Measurements from ENCODE around the gene NDC1.

DNA sequence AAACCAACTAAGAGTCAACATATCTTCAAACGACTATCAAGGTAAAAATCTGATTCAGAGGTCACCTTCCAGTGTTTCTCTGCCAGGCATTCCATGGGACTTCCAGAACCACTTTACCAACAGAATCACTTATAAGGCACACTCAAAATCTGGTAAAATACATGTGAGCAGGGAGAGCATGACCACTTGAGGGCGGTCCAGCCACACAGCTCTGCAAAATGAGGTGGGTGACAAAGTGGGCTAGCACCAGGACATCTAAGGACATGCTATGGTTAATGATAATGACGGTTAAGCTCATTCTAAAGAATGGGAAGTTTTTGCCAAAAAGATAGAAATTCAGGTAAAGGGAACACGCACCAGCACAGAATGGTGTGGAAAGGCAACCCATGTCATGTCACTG, 74.6 kb downstream of the NDC1 start:
- TF ChIP-seq, protein P1, sequence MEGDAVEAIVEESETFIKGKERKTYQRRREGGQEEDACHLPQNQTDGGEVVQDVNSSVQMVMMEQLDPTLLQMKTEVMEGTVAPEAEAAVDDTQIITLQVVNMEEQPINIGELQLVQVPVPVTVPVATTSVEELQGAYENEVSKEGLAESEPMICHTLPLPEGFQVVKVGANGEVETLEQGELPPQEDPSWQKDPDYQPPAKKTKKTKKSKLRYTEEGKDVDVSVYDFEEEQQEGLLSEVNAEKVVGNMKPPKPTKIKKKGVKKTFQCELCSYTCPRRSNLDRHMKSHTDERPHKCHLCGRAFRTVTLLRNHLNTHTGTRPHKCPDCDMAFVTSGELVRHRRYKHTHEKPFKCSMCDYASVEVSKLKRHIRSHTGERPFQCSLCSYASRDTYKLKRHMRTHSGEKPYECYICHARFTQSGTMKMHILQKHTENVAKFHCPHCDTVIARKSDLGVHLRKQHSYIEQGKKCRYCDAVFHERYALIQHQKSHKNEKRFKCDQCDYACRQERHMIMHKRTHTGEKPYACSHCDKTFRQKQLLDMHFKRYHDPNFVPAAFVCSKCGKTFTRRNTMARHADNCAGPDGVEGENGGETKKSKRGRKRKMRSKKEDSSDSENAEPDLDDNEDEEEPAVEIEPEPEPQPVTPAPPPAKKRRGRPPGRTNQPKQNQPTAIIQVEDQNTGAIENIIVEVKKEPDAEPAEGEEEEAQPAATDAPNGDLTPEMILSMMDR (IDR thresholded peaks at IDR 0.05; ENCODE audit: insufficient read depth, low read depth, low read length), result no peak
- no peak for TF ChIP-seq EZH2 (IDR thresholded peaks at IDR 0.05; ENCODE audit: insufficient read depth, low read length)
